Middle frontal gyrus (tissue), 1 donor: Measurements from ENCODE around the gene TMEM235.
"Not testable (repeated sequence)": the region's sequence is repeated elsewhere in the genome, so short reads cannot be mapped to it uniquely, and the experiment has no call there.

Source experiments
- DNase-seq: peaks from one replicate; pipeline ENCODE4 v3.0.0-alpha.2; 2015; ENCODE audit warnings: low spot score; ENCODE audit errors: extremely low spot score

TMEM235 gene

DNA sequence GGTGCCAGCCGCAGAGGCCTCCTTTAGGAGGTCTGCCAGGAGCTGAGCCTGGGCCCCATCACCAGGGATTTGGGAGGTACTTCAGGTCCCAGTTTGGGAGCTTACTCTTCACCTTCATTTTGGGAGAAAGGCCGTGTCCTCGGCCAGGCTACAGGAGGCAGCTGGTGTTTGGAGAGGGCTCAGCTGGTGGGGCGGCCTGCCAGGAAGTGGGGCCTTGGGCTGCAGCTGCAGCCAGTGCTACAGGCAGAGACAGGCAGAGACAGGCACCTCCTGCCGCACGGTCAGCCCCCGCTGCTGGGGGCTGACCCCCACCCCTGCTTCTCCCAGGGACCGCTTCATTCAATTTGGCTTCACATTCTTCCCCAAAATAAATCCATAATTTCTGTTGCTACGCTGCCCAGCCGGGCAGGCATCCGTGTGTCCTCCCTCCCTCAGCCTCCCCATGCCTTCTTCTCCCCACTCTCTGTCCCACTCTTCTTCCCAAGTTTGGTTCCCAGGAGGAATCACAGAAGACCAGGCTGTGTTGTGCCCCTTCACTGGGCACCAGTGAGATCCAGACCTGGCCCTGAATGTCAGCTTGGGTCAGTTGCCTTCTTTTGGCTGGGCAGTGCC is 6.1 kb downstream of the TMEM235 start:
- DNase-seq, result peak; percentile 61

DNA sequence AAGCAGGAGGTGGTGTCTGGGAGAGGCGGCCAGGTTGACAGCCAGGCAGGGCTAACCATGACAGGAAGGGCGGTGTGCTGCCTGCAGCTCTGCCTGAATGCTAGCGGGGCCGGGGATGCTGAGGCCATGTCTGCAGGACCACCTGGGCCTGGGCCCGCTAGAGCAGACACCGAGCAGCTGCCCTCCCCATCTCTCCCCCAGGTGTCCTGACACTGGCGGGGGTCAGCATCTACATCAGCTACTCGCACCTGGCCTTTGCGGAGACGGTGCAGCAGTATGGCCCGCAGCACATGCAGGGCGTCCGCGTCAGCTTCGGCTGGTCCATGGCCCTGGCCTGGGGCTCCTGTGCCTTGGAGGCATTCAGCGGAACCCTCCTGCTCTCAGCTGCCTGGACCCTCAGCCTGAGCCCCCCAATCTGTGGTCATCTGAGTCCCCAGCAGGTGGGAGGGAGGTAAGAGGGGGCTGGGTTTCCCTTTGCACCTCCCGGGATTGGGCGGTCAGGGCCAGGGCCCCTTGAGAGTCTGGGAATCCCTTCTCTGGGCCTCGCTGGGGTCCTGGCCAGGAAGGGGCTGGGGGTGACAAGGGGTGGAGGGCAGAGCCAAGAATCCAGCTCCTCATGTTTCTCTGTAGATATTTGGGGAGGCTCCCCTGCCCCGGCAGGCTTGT is 7.5 kb downstream of the TMEM235 start:
- DNase-seq, result no peak

DNA sequence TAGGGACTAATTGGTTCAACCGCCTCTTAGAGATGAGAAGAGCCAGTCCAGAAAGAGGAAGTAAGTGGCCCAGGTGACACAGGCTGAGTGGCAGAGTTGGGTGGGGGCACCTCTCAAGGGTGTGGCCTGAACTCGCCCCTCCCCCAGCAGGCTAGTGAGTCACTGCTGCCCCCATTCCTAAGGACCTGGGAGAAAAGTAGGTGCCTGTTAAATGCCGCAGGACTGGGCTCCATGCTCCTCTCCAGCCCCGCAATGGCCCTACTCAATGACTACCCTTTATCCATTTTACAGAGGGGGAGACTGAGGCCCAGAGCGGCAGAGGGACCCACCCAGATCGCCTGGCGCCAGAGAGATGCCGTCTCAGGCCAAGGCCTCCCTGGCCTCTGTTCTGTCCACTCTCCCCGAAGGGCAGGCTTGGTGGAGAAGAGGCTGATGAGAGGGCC is 8.1 kb downstream of the TMEM235 start:
- no peak for DNase-seq

DNA sequence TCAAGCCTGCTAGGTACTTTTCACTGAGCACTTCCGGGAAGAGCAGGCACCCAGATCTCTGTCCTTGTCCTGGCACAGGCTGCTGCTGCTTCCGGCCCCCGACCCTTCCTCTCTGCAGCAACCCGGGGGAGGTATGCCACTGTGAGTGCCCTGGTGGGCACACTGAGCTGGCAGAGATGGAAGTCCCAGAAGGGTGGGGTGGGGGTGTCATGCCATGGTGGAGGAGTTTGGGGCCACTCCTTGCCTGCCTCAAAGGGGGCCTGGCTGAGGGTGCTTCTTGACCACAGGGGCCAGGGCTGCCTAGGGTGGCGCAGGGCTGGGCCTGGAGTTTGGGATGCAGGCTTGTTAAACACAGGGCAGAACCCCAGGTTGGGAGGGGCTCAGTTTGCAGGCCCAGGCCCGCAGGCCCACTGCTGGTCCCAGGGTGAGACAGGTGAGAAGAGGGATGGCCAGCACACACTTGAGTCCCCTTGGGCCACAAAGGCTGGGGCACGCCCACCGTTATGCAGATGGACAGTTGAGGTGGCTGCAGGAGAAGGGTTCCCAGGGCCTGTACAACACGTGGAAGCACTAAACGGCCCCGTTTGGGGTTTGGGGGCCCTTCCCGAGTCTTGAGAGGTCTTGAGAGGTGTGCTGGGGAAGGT is 8.7 kb downstream of the TMEM235 start:
- no peak for DNase-seq

DNA sequence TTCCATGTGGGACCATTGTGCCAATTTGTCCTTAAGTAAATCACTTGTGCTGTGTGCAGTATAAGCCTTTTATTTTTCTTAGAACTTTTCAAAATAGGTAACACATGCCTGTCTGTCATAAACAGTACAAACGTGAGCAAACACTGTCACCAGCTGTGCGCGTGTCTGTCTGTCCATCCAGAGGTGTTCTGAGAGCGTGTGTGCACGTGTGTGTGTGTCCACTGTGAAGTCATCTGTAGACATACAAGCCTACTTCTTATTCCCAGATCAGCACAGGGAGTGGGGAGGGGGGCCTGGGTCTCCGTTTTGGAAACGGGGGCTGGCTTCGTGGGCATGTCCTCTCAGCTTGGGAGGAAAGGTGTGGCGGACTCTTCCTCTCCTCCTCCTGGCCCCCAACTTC is 9.4 kb downstream of the TMEM235 start:
- DNase-seq, result no peak

DNA sequence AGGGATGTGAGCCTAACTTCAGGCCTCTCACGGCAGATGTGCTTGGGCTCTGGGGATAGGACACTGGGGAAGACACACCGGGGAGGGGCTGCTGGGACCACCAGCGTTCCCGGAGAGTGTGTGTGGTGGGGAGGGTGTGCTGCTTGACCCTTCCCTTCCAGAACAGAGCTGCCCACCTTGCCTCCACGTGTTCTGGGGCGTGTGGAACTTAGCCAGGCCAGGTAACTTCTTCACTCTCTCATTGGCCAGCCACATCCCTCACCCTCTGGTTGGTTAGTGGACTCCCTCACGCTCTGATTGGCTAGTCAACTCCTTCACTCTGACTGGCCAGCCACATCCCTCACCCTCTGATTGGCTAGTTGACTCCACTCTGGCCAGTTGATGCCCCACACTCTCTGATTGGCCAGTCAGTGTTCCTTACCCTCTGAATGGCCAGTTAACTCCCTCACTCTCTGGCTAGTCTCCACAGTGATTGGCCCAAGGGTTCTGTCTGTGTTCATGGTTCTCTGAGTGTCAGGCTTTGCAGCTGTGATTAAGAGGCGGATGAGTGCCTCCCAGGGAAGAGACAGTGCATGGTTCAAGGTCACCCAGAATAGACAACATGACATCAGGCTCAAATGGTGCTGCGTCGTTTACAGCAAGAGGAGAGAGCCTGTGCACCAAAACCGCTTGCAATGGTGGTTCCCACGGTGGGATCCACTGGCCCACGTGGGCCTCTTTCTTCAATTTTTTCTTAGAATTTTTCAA is 10.0 kb downstream of the TMEM235 start:
- peak; percentile 74 for DNase-seq

DNA sequence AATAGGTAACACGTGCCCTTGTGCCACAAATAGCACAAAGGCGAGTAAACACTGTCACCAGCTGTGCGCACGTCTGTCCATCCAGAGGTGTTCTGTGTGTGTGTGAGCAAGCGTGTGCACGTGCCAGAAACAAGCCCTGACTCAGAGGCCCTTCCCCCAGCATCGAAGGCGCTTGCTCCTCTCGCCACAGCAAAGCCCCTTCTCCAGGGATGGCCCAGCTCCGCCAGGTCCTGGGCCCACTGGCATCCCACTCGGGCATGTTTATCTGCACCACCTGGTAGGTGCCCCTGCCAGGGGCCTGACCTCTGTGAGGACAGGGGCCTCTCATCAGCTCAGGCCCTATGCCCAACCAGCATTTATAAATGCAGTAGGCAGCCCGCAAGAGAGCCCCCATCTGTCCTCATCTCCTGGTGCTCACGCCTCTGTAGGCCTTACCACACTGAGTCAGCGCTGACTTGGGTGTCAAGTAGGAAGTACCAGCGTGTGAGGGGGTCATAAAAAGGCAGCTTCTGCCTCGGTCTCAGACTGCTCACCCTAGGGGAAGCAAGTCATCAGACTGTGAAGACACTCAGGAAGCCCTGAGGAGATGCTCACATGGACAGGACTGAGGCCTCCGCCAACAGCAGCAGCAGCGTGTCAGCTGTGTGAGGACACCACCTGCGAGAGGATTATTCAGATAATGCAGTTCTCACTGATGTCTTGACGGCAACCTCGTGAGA is 10.8 kb downstream of the TMEM235 start:
- DNase-seq, result no peak

DNA sequence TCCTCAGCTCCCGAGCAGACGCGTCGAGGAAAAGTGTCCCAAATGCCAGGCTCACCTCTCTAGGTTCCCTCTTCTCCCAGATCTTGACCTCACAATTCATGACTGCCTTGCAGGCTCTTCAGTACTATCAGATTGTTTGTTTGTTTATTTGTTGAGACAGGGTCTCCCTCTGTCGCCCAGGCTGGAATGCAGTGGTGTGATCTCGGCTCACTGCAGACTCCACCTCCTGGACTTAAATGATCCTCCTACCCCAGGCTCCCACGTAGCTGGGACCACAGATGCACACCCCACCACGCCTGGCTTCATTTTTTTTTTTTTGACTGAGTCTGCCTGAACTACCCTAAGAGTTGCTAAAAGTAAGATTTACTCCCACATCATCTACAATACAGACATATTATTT is 15.9 kb downstream of the TMEM235 start:
- no peak for DNase-seq

DNA sequence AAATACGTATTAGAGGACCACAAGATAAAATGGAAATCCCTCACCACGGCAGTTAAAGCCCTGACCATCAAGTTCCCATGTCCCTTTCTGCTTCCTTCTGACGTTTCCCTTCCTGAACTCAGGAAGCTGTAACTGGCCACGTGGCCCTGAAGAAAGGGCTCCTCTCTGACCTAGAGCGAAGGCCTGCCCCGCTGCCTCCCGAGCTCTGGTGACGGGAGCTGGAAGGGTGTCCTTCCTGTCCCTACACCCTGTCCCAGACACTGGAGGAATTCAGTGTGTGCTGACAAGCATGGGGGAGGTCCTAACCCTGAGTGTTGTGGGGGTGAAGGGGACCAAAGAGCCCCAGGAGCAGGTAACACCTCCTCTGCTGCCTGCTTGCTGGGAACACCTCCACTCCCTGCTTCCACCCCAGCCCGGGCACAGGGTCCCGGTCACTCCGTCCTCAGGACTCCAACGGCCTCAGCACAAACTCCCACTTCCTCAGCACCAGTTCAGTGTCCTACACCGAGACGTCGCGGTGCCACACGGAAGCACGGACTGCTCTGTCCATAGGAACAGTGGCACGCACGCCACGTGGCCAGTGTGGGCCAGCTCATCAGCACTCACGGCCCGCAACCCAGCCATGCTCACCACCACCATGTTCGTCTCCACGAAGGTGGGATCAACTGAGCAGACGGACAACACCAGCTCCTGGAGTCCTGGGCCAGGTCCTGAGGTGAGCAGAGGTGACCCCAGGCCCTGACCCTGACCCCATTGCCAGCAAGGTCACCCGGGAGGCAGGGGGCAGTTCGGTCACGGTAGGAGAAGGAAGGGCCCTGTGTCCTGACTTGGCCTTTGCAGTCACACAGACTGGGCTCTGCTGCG is 16.9 kb downstream of the TMEM235 start:
- no peak for DNase-seq

DNA sequence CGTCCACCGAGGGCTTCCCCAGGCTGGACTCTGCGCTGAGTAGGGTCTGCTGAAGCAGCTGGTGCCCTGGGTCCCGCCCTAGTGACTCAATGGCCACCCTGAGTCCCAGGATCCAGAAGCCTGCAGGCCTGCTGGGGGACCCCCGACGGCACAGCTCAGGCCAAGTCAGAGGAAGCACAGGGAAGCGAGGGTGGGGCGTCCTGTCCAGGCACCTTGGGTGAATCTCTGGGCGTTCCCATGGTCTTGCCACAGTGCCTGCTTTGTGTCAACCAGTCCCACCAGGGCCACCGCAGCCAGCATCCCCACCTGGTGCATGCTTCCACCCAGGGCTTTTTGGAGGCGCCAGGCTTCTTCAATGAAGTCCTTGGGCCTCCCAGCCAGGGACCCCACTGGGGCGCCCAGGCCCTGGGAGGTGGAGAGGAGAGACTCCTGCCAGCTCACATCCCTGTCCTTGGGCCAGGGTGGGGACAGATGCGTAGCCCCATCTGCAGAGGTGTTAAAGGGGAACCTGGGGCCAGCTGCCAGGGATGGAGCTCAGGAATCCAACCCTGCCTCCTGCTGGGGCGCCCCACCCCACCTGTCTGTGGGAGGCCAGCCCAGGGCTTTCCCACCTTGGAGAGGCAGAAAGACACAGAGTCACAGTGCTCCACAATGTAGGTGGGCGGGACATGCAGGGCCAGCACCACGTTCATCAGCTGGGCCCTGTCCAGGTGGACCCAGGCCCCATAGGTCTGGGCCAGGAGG is 17.8 kb downstream of the TMEM235 start:
- DNase-seq, result no peak

DNA sequence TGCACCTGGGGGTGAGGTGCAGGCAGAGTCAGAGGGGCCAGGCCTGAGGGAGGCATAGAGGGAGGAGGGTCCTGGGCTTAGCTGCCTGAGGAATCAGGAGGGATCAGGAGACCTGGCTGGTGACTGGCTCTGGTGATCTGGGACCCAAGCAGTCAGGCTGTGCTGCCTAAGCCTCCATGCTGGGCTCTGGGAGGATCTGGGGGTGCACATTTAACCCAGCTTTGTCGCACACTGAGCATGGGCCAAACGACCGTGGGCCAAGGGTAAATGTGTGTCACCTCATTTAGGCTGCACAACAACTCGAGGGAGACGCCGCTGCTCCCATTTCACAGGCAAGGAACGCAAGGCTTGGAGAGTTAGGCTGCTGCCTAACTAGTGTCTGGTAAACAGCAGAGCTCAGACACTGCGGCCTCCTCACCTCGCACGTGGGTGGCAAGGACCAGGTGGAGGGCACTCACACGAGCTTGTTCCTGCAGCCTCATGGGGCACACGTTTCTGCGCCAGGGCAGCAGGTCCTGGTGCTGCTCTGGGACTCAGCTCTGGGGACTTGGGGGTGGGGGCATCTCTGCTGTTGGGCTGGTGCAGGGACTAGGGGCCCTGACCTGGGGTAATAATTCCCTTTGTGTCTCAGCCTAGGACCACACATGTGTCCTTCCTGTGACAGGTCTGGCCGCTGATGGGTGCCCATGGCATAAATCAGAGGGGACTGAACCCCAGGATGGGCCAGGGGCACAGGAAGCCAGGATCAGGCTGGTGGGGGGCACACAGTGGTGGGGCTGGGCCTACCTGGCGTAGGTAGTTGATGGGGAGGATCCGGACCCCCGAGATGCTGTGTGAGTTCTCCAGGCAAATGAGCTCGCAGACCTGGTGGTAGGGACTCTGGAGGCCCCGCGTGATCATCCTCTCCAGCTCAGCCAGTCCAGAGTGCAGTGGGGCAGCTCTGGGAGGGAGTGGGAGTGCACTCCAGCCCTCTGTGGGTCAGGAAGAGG is 18.7 kb downstream of the TMEM235 start:
- no peak for DNase-seq

DNA sequence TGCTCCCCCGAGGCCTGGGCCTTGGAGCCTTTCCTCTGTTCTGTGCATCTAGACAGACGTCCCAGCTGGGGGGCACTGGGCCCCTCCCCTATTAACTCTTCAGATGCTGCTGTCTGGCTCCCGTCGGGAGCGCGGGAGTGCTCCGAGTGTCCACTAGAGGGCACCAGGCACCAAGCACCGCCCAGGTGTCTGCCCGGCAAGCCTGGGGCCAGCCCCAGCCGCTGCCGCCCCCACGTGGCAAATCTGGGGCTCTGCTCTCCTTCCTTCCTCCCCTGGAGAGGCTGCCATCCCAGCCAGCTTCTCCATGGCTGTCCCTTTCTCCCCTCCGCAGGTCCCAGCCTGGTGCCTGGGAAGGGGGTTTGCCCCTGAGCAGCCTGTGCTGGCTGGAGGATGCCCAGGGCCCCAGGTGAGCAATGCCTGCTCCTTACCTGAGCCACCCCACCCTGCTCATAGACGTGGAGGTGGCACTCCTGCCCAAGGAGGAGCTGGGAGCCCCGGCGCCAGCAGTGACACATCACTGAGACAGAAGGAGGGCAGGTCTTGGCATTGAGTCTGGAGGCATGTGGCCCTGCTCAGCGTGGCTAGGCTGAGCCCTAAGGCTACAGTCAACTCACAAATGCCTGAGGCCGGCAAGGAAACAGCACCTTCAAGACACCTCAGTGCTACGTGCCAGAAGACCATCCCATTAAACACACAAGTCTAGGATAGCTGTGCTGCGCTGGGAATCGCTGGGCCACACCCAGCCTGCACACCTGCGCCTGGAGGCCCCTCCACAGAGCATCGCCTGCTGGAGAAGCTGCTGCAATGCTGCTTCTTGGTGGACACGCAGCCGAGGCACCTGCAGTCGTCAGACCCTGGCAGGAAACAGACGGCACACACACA is 19.7 kb downstream of the TMEM235 start:
- peak; percentile 81 for DNase-seq

DNA sequence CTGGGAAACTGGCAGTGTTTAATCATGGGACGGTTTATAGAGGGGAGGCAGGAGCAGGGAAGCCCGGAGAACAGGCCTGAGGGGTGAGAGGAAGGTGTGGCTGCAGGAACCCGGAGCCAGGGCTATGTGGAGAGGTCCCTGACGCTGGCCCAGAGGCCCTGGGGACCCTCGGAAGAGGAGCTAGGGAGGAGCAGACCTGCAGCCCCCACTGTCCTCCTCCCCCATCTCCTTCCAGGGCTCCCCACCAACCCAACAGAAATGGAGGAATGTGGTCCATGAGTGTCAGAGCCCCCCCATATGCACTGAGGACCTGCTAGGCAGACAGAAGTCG is 20.3 kb downstream of the TMEM235 start:
- no peak for DNase-seq

DNA sequence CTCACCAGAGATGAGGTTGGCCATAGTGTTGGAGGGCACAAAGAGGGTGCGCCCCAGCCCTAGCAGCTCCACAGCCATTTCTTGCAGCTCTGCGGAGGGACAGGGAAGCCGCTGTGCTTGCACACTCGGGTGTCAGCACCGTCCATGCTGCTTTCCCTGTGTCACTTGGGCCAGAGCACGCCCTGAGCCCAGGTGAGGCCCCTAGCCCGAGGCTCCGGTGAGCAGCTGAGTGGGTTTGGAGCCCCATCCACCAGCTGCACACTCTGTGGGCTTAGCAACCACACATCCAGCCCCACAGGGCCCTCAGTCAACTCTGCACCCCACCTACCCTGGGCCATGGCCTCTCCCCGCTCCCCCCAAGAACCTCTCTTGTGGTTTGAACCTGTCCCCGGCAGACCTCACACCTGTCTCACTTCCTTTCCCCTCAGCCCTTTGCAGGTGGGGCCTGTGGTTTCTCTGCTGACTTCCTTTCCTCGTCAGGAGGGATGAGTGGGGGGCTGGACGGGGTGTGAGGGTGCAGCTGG is 20.7 kb downstream of the TMEM235 start:
- no peak for DNase-seq

DNA sequence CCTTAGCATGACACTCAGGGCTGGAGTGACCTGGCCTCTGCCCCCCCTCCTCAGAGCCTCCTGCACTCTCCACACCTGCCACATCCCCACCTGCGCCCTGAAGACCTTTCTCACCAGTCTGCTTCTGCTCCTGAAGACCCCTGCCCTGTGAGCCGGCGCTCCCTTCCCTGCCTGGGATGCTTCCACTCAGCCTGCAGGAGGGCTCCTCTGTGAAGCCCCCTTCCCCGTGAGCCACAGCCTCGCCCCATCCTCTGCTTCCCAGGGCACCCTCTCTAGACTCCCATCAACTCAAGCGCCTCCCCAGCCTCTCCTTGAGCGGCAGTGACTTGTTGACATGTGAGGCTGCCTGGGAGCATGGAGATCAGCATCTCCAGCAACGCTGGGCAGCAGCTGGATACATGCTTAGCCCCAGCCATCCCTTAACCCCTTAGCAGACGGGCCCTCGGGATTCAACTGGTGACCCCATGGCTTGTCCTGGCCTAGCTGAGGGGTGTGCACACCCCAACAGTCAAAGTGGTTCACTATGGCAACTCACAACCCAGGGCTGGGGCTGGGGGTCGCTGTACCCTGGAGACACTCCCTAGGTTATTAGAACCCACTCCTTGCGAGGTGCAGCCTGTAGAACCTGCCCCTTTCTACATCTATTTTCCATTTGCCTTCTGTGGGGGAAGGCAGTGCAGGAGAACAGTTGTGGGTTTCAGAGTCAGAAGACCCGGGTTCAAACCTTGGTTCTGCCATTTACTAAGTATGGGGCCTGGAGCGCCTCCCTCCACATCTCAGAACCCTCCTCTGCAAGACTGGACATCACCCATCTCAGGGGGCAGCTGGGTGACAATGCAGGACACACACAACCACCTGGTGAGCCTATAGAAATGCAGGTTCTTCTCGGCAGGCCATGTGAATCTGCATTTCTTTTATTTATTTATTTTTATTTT is 21.5 kb downstream of the TMEM235 start:
- no peak for DNase-seq

DNA sequence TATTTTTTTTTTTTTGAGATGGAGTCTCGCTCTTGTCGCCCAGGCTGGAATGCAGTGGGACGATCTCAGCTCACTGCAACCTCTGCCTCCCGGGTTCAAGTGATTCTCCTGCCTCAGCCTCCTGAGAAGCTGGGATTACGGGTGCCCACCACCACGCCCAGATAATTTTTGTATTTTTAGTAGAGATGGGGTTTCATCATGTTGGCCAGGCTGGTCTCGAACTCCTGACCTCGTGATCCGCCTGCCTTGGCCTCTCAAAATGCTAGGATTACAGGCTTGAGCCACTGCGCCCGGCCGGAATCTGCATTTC is 22.2 kb downstream of the TMEM235 start:
- DNase-seq, result not testable (repeated sequence)
